ENCODE data around the gene CDCA3. TPM values are rescaled to one million over a fixed set of nuclear protein-coding genes. Genes with fewer than 3 reads are reported as not detected.
"Not testable (repeated sequence)": the region's sequence is repeated elsewhere in the genome, so short reads cannot be mapped to it uniquely, and the experiment has no call there.

The CDCA3 gene
- total RNA-seq = 1.1 TPM
- long read RNA-seq = 0 reads

- Histone ChIP-seq H3K9me3 (no peaks in the 10 kb centered on the region), H3K27ac (peak within 1 kb of the TSS; percentile 96), H3K4me1 (peaks cover 9% of the 10 kb centered on the region), H3K36me3 (peaks cover 16% of the 10 kb centered on the region), H3K27me3 (no peaks in the 10 kb centered on the region), H3K4me3 (peak within 1 kb of the TSS; percentile 85)
- intact Hi-C loops (cut with DNase I) = no loop called here
- DNase-seq (peak; percentile 94), ATAC-seq (peak; percentile 79)
- TF ChIP-seq CTCF (IDR thresholded peaks at IDR 0.05) = no peak
Measured at GRCh38 chr12:6851153-6851920, at the start of gene CDCA3. Gene CDCA3, minus strand, starts transcription at chr12:6851286. Its CDS starts 334 bp downstream, at chr12:6850952.

GRCh38 chr12:6899837-6900519 is 48.9 kb upstream of the CDCA3 start:
- peak; percentile 80 for DNase-seq
- ATAC-seq = peak; percentile 76
- peaks cover 8% of the 10 kb centered on the region for H3K4me1 ChIP-seq
- no peak for TF ChIP-seq CTCF (IDR thresholded peaks at IDR 0.05)
- H3K9me3 ChIP-seq = no peaks in the 10 kb centered on the region
- intact Hi-C loops (cut with DNase I) = no loop called here
- no peak overlapping the region for H3K4me3 ChIP-seq
- H3K36me3 ChIP-seq = no peaks in the 10 kb centered on the region
- no peaks in the 10 kb centered on the region for H3K27me3 ChIP-seq
- no peak overlapping the region for H3K27ac ChIP-seq

GRCh38 chr12:6899427-6899826 is 48.3 kb upstream of the CDCA3 start:
- peaks cover 8% of the 10 kb centered on the region for H3K4me1 ChIP-seq
- H3K27ac ChIP-seq = no peak overlapping the region
- no peaks in the 10 kb centered on the region for H3K9me3 ChIP-seq
- intact Hi-C loops (cut with DNase I) = no loop called here
- no peak overlapping the region for H3K4me3 ChIP-seq
- ATAC-seq = no peak
- DNase-seq = no peak
- no peaks in the 10 kb centered on the region for H3K36me3 ChIP-seq
- TF ChIP-seq CTCF (IDR thresholded peaks at IDR 0.05) = no peak
- no peaks in the 10 kb centered on the region for H3K27me3 ChIP-seq

DNA sequence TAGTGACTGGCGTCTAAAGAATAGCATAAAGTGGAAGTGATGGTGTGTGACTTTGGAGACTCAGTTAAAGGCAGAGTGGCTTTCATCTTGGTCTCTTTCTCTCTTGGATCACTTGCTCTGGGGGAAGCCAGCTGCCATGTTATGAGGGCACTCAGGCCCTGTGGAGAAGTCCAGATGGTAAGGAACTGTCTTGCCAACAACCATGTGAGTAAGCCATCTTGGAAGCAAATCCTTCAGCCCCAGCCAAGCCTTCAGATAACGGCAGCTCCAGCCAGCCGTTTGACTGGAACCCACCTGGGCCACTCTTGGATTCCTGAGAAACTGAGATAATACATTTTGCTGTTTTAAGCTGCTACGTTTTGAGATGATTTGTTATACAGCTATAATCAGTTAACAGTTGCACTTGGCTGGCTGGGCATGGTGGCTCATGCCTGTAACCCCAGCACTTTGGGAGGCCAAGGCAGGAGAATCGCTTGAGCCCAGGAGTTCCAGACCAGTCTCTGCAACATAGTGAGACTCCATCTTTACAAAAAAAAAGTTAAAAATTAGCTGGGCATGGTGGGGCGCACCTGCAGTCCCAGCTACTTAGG is 45.9 kb upstream of the CDCA3 start:
- intact Hi-C loops (cut with DNase I) = no loop called here
- H3K4me3 ChIP-seq = no peak overlapping the region
- H3K36me3 ChIP-seq = no peaks in the 10 kb centered on the region
- H3K9me3 ChIP-seq = no peaks in the 10 kb centered on the region
- no peak overlapping the region for H3K27ac ChIP-seq
- no peaks in the 10 kb centered on the region for H3K27me3 ChIP-seq
- DNase-seq = no peak
- no peak for ATAC-seq
- H3K4me1 ChIP-seq = peaks cover 8% of the 10 kb centered on the region
- no peak for TF ChIP-seq CTCF (IDR thresholded peaks at IDR 0.05)

DNA sequence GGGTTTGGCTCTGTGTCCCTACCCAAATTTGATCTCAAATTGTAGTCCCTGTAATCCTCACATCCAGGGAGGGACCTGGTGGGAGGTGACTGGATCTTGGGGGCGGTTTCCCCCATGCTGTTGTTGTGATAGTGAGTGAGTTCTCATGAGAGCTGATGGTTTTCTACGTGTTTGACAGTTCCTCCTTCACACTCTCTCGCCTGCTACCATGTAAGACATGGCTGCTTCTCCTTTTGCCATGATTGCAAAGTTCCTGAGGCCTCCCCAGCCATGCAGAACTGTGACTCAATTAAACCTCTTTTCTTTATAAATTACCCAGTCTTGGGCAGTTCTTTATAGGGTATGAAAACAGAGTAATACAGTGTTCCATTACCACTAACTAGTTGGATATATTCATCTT is 43.2 kb upstream of the CDCA3 start:
- Histone ChIP-seq H3K4me3 (no peak overlapping the region), H3K27me3 (no peaks in the 10 kb centered on the region), H3K9me3 (no peaks in the 10 kb centered on the region), H3K36me3 (no peaks in the 10 kb centered on the region), H3K4me1 (peaks cover 7% of the 10 kb centered on the region), H3K27ac (no peak overlapping the region)
- intact Hi-C loops (cut with DNase I) = no loop called here
- TF ChIP-seq CTCF (IDR thresholded peaks at IDR 0.05) = no peak
- ATAC-seq (no peak), DNase-seq (no peak)

GRCh38 chr12:6892683-6893082 is 41.6 kb upstream of the CDCA3 start:
- H3K27ac ChIP-seq; ATAC-seq; H3K27me3 ChIP-seq; H3K9me3 ChIP-seq; DNase-seq; H3K36me3 ChIP-seq; H3K4me3 ChIP-seq; intact Hi-C loops (cut with DNase I); H3K4me1 ChIP-seq: not testable (repeated sequence)

Measured in upper lobe of right lung (tissue), 1 donor.